GM12872 (cell line): ENCODE results near the gene SLC1A3.

Source experiments
- CTCF ChIP-seq: IDR thresholded peaks from 3 replicates; pipeline ENCODE4 v1.5.1; 2011; ENCODE audit warnings: low read depth, mild to moderate bottlenecking, low read length, moderate library complexity; ENCODE audit not compliant: insufficient read depth

The SLC1A3 gene

GRCh38 chr5:36575361-36575781, 31.0 kb upstream of the SLC1A3 start:
- no peak for TF ChIP-seq CTCF

- no peak for TF ChIP-seq CTCF
Observed at GRCh38 chr5:36576721-36577120, 29.7 kb upstream of the SLC1A3 start.

- TF ChIP-seq CTCF = no peak
Observed at GRCh38 chr5:36581070-36581469, 25.3 kb upstream of the SLC1A3 start.

GRCh38 chr5:36584009-36584875, 22.2 kb upstream of the SLC1A3 start:
- TF ChIP-seq CTCF = no peak

- TF ChIP-seq CTCF = no peak
Observed at GRCh38 chr5:36585701-36586100, 20.7 kb upstream of the SLC1A3 start.

GRCh38 chr5:36587354-36587753, 19.1 kb upstream of the SLC1A3 start:
- TF ChIP-seq CTCF = no peak

GRCh38 chr5:36590513-36591286, 15.7 kb upstream of the SLC1A3 start:
- TF ChIP-seq CTCF = no peak
